HepG2 (cell line): ENCODE data around the gene TBCEL.

Experiments
- ARNT ChIP-seq: fragments of 450-650 bp; IDR thresholded peaks from 2 replicates; pipeline ENCODE4 v1.6.1; 2017
- CTCF ChIP-seq: sonication (generic); formaldehyde crosslinking; IDR thresholded peaks from 2 replicates; pipeline ENCODE4 v1.5.0; 2020; ENCODE audit warnings: mild to moderate bottlenecking, missing genetic modification reagents, moderate library complexity
- DZIP1 ChIP-seq: sonication (generic); formaldehyde crosslinking; IDR thresholded peaks from 2 replicates; pipeline ENCODE4 v1.5.0; 2020; ENCODE audit warnings: mild to moderate bottlenecking, missing genetic modification reagents
- EZH2 ChIP-seq: conservative IDR thresholded peaks from 2 replicates; pipeline ENCODE4 v1.6.1; 2012; ENCODE audit warnings: mild to moderate bottlenecking, low read depth, low read length, moderate library complexity
- HOXD1 ChIP-seq: sonication (generic); formaldehyde crosslinking; IDR thresholded peaks from 2 replicates; pipeline ENCODE4 v1.5.0; 2020; ENCODE audit warnings: missing genetic modification reagents
- KDM1A ChIP-seq: IDR thresholded peaks from 2 replicates; pipeline ENCODE4 v1.6.1; 2016; ENCODE audit warnings: missing compliant biosample characterization
- MAZ ChIP-seq, 2 experiments: sonication (generic) in 1 of 2; formaldehyde crosslinking in 1 of 2; IDR thresholded peaks; 2 replicates each; pipeline versions ENCODE4 v1.5.0 to v1.6.1; 2012 to 2020; ENCODE audit warnings: low read depth in 2 of 2, mild to moderate bottlenecking in 2 of 2, borderline replicate concordance in 1 of 2, improper control_type of control experiment in 1 of 2, low read length in 1 of 2, missing genetic modification reagents in 1 of 2, moderate library complexity in 1 of 2
- SIN3A ChIP-seq: IDR thresholded peaks from 2 replicates; pipeline ENCODE4 v1.6.1; 2011; ENCODE audit warnings: low read depth, mild to moderate bottlenecking, control low read depth, low read length, borderline replicate concordance
- XRCC5 ChIP-seq: fragments of 200-400 bp; formaldehyde crosslinking; optimal IDR thresholded peaks from 2 replicates; pipeline ENCODE3; 2017; ENCODE audit warnings: mild to moderate bottlenecking, low read length
- ZNF138 ChIP-seq: sonication (generic); formaldehyde crosslinking; IDR thresholded peaks from 2 replicates; pipeline ENCODE4 v1.5.0; 2020; ENCODE audit warnings: mild to moderate bottlenecking, low read depth, missing genetic modification reagents
- ZNF530 ChIP-seq: sonication (generic); formaldehyde crosslinking; IDR thresholded peaks from 2 replicates; pipeline ENCODE4 v1.5.0; 2020; ENCODE audit warnings: low read depth, mild to moderate bottlenecking, missing genetic modification reagents
- ZNF703 ChIP-seq: sonication (generic); formaldehyde crosslinking; IDR thresholded peaks from 2 replicates; pipeline ENCODE4 v1.5.1; 2020; ENCODE audit warnings: missing genetic modification reagents, mild to moderate bottlenecking, moderate library complexity, borderline replicate concordance
- ZNF766 ChIP-seq: sonication (generic); formaldehyde crosslinking; IDR thresholded peaks from 2 replicates; pipeline ENCODE4 v1.5.0; 2020; ENCODE audit warnings: missing genetic modification reagents, borderline replicate concordance
- ZNF800 ChIP-seq: sonication (generic); formaldehyde crosslinking; IDR thresholded peaks from 2 replicates; pipeline ENCODE4 v1.4.0; 2020; ENCODE audit warnings: missing genetic modification reagents

GRCh38 chr11:121035780-121036179 lies 11.9 kb downstream of the TBCEL start:
- TF ChIP-seq HOXD1 (CRISPR knock-in tag) (no peak), ZNF138 (CRISPR knock-in tag) (no peak), SIN3A (no peak), ZNF766 (CRISPR knock-in tag) (no peak), CTCF (CRISPR knock-in tag) (no peak), ARNT (no peak), ZNF800 (CRISPR knock-in tag) (no peak), ZNF530 (CRISPR knock-in tag) (no peak), ZNF703 (CRISPR knock-in tag) (no peak), EZH2 (no peak), KDM1A (CRISPR knock-in tag) (no peak), DZIP1 (CRISPR knock-in tag) (no peak), MAZ (IDR thresholded peaks at IDR 0.05; ENCODE audit: borderline replicate concordance, low read depth, low read length) (no peak), MAZ (CRISPR knock-in tag; IDR thresholded peaks at IDR 0.05; ENCODE audit: low read depth) (no peak), XRCC5 (no peak)
